Hindlimb muscle (tissue), 1 donor: Measurements from ENCODE around the gene GLT6D1. TPM values are rescaled to one million over a fixed set of nuclear protein-coding genes. Genes with fewer than 3 reads are reported as not detected.
"Not testable (repeated sequence)": the region's sequence is repeated elsewhere in the genome, so short reads cannot be mapped to it uniquely, and the experiment has no call there.

Experiments
- DNase-seq: peaks from one replicate; pipeline ENCODE4 v3.0.0-alpha.2; 2013
- polyA plus RNA-seq: library from polyadenylated mRNA; unstranded; fragments of 120-200 nt; gene quantifications from one replicate; pipeline ENCODE4 v1.2.1, GENCODE V29; 2013; ENCODE audit not compliant: insufficient read length

GLT6D1 gene, protein sequence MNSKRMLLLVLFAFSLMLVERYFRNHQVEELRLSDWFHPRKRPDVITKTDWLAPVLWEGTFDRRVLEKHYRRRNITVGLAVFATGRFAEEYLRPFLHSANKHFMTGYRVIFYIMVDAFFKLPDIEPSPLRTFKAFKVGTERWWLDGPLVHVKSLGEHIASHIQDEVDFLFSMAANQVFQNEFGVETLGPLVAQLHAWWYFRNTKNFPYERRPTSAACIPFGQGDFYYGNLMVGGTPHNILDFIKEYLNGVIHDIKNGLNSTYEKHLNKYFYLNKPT
- polyA plus RNA-seq = not detected

DNA sequence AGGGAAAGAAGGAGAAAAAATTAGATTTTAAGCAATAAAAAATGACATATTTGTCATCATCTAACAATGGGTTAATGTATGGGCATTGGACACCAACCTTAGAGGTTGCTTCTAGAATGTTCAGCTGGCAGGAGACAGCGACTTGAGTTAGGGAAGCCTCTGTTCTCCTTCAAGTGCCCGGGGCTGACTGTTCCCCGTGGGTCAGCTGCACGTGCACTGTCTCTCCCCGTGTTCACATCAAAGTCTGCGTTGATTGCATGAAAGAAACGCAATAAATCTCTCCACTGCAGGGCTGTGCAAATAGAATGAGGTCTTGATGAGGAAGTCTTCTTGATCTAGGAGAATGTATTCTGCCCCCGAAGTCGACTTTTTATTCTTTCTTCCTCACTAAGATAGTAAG is at the start of gene GLT6D1:
Gene GLT6D1 (minus strand): TSS at position 345 of the 400 bp plus-strand sequence. CDS start 353 bp downstream, outside the sequence.
- no peak for DNase-seq

DNA sequence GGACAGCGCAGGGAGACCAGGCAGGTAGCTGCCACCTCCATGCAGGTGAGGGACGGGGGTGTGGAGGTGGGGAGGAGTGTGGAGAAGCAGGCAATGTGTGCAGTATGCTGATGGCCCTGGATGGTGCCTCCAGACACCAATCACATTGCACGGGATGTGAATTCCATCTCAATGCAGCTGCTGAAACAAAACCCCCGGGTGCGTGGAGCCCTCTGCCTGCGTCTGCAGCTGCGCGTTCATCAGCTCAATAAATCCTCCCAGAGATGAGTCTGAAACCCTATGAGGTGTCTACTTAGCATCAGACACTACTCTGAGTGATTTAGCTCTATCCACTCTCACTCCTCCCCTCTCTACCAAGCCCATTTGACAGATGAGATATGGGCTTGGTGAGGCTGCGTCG is 49.7 kb upstream of the GLT6D1 start:
- DNase-seq = no peak

DNA sequence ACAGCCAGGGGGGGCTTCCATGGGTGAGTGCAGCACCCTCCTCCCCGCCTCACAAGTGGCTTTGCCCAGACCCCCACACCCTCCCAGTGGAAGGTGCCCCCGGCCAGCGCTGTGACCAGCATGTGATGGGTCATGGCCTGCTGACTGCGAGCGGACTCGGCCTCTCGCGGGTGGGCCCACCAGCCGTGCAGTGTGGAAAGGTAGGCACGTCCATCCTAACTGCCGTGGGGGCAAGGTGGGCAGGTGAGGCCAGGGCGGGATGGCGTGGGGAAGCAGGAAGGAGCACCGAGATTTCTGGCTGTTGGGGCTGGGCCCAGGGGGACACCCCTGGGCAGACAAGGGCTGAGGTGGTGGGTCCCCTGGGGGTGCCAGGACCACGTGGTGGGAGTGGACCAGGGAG is 47.9 kb upstream of the GLT6D1 start:
- no peak for DNase-seq

DNA sequence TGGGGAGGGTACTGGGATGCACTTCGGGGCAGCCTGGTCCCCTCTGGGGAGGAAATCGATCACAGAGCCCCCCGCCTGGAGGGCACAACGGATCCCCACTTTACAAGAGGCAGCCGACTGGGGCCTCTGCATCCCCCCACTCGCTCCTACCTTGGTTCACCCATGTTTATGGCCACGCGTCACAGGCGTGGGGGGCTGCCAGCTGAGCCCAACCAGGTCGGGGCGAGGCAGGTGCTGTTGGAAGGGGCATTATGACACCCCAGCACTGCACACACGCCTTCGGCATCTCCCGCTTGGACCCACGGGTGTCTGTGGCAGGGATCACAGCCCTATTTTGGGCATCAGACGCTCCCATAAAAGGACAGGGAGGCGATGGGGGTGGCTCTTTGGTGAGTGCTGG is 45.4 kb upstream of the GLT6D1 start:
- DNase-seq = no peak

DNA sequence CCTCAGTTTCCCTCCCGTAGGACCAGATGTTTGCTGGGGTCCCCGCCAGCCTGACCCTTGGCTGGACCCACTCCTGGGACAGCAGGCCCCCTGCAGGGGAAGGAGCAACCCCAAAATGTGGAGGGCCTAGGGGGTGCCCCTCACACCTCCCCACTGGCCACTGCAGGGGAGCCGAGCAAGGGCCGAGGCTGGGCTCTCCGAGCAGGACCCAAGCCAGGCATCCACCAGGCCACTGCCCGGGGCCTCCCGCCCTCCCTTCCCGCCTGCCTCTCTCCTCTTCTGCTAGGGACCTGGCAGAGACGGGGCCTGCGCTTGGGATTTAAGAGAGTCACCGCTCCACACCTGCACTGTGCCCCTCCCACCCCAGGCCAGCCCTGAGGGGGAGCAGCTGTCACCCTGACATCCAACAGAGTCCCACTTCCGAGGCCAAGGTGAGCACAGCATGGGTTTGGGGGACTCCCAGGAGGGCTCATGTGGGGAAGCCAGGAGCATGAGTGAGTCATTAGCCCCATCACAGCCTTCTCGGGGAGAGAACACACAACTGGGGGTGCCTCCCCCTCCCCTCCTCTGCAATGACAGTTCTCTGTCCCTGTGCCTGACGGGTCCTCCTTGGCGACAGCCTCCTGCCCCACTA is 44.2 kb upstream of the GLT6D1 start:
- DNase-seq = no peak

DNA sequence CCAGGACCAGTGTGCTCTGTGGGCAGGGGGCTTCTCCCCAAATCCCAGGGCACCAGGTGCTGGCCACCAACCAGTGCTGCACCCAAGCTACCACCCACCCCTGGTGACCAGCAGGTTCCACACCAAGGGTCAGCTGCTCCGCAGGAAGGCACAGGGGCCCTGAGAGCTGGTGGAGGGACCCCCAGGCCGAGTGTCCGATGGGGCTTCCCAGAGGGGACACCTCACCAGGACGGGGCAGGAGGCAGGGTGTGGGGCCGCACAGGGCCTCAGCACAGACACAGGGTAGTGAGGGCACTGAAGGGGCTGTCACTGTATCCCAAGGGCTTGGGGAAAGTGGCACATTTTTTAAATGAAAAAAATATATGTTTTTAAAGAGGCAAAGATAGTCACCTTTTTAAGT is 41.8 kb upstream of the GLT6D1 start:
- no peak for DNase-seq

DNA sequence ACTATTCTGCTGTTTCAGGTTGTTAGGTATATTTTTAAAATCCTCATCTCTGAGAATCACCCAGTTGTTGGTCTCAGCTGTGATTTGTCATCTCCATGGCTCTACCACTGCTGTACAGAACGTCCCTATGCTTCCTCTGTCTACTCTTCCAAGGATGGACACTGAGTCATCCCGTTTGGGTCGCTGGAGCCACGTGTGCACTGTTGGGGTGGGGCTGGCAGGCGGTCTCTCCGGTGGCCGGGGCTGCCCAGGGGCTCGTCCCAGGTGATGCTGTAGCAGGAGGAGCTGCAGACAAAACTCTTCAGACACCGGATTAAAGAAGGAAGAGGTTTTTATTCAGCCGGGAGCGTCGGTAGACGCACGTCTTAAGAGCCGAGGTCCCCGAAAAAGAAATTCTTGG is 40.7 kb upstream of the GLT6D1 start:
- no peak for DNase-seq

DNA sequence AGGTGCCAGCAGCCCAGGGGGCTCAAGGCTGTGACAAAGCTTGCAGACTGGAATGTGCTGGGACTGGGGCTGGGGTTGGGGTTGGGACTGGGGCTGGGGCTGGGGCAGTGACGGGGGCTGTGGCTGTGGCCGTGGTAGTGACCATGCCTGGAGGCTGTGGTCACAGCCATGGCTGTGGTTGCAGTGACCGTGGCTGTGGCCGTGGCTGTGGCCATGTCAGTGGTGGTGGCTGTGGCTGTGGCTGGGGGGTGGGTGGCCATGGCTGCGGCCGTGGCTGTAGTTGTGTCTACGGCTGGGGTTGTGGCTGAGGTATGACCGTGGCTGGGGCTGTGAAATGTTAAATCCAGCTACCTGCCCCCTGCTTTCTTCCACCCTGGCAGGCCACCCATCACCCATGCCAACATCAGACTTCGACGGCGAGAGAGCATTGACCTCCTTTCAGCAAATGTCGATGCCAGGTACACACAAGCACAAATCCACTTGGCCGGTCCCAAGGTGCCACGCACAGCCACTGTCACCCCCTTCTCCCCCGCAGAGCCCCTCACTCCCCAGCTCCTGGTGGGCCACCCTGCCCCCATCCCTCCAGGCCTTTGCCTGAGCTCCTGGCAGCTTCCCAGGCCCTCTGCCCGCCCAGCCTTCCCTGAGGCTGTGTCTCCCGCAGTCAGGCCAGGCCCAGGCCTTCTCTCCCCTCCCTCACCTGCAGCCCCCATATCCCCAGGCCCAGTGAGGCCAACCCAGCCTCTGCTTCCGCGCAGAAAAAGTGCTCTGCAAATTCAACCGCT is 39.1 kb upstream of the GLT6D1 start:
- no peak for DNase-seq

DNA sequence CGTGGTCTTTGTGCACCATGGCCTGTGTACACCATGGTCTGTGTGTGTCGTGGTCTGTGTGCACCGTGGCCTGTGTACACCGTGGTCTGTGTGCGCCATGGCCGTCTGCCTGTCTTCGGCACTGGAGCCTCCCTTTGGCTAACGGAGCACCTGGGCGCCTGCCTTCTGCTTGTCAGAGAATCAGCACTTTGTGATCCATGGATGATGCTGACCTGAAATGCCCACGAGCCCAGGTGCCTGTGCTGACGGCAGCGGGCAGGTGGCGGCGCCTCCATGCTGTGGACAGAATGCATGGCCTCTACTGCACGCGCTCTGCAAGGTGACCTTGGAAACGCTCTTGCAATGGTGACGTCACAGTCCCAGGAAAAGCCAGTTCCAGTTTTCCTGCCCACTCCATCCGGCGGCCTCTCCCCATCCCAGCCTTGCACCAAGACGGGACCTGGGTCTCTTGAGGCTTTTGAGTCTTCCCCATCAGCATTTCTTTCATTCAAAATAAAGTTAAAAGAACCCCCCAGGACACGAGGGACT is 38.4 kb upstream of the GLT6D1 start:
- DNase-seq = no peak

DNA sequence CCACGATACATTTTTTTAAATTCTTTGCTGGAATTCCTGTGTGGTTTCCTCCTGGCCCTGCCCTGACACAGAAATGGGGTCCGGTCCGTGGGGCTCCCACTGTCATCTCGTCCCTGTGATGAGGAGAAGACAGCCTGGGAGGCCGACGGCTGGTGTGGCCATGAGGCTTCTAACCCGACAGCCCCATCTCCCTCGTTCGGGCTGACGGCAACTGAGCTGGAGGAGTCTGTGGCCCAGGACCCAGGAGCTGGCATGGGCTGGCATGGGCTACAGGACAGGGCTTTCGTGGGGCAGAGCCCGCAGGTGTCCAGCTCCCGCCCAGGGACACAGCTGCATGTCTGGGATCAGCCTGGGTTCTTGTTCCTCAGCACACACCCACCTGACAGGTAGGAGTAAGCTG is 37.6 kb upstream of the GLT6D1 start:
- DNase-seq = no peak

DNA sequence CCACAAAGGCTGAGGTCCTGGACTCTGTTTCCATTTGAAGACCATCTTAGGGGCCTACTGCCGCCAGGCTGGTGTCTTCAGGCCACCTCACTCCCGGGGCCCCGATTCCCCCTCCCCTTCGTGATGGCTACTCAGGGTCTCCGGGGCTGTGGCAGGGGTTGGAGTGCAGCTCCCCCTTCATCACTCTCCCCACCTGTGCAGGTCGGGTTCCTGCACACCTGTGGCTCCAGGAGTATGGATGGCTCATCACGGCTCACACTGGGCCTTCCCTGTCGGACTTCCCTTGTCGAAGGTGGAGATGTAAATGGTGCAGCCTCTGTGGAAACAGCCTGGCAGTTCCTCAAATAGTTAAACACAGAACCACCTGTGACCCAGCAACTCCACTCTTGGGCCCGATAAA is 35.6 kb upstream of the GLT6D1 start:
- no peak for DNase-seq

DNA sequence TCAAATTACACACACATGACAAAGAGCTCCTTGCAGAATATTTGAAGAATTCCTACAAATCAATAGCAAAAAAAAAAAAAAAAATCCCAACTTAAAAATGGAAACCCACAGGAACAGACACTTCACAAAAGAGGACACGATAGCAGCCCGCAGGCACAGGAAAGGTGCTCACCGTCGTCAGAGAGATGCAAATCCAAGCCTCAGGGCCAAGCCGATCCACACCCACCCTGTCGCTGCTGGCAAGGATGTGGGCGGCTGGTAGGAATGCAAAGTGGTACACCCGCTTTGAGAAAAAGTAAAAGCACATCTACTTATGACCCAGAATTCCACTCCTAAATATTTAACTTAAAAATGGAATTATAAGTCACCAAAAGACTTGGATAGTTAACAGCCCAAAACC is 34.6 kb upstream of the GLT6D1 start:
- no peak for DNase-seq

DNA sequence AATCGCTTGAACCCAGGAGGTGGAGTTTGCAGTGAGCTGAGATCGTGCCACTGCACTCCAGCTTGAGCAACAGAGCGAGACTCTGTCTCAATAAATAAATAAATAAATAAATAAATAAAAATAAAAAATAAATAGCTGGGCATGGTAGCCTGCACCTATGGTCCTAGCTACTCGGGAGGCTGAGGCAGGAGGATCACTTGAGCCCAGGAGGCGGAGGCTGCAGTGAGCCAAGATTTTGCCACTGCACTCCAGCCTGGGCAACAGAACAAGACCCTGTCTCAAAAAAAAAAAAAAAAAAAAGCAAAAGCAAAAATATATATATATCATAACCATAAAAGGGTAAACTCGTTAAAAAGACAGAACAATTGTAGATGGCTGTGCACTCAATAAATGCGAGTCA is 33.4 kb upstream of the GLT6D1 start:
- DNase-seq = not testable (repeated sequence)

DNA sequence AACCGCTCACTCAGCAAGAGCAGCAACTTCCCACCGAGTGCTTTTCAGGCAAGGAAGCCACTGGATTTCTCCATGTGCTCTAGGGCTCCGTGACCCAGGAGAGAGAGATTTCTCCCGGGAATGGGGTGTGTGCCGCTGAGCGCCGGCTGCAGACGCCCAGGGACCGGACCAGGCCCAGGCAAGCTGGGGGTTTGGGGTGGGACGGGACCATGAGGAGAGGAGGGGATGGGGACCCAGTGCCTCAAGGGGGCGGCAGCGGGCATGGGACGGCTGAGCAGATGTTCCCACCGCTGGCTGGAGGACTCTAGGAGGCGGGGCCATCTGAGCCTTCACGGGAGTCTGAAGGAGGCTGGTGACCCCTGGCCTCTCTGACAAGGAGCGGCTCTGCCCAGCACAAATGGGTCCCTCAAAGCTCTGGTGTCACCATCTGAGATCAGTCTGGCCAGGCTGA is 32.3 kb upstream of the GLT6D1 start:
- DNase-seq = no peak

DNA sequence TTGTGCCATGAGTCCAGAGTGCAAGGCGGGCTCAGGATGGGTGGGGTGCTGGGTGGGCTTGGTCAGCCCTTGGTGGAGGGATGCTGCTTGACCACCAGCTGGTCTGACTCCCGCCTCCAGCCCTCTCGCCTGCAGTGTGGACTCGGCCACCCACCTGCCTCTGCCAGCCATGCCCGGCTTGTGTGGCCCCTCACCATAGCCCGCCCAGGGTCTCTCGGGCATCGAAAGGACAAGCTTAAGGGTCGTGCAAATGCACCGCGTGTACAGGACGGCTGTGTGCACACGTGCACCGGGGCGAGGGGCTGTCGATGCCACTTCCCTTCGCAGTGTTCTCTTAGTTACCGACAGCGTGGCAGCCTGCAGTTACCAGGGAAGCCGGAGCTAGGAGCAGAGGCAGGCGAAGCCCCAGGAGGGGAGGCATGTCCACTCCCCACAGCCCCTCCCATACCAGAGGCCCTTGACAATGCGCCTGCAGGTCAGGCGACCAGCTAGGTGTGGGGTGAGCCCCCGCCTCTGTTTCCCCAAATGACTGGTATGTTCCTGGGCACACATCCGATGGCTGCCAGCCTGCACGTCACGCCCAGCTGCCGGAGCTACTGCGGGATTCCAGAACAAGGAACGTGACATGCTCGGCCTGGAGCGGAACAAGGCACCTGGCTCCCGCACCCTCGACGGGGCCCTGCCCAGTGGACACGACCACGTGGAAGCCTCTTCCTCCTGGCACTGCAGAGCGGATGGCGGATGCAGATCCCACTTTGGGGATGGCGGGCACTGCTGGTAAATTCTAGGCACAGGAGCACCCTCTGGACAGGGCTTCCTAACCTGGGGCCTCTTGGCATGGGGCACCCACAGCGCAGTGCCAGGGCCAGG is 31.6 kb upstream of the GLT6D1 start:
- no peak for DNase-seq

DNA sequence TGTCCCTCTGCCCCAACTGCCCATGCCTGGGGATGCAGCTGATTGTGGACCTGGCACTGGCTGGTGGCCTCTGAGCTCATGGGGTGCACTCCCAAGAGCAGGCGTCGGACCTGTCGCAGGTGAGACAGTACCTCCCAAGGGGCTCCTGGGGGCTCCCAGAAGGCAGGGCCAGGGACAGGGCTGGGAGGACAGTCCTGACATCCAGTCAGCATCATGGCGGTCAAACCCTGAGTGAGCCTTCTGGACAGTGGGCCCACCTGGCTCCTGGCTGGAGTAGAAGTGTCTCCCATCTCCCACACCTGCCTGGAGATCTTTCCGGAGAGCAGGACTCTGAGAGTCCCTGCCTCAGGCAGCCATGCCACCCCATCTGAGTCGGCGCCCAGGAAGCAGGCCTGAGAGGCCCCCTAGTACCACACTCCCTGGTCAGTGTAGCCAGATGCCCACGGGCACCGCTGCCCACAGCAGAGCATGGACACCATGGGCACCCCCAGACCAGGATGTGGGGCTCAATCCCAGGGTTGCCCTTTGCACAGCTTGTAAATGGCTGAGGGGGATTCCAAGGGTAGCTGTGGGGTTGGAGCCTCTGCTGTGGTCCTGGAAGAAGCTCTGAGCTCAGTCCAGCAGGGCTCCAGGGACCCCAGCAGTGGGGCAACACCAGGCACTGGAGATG is 30.4 kb upstream of the GLT6D1 start:
- DNase-seq = no peak

DNA sequence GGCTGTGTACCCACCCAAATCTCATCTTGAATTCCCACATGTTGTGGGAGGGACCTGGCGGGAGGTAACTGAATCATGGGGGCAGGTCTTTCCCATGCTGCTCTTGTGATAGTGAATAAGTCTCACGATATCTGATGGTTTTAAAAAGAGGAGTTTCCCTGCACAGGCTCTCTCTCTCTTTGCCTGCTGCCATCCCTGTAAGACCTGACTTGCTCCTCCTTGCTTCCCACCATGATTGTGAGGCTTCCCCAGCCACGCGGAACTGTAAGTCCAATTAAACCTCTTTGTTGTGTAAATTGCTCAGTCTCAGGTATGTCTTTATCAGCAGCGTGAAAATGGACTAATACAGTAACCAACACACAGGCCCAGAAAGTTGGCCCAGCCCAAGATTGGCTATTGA is 29.7 kb upstream of the GLT6D1 start:
- not testable (repeated sequence) for DNase-seq

DNA sequence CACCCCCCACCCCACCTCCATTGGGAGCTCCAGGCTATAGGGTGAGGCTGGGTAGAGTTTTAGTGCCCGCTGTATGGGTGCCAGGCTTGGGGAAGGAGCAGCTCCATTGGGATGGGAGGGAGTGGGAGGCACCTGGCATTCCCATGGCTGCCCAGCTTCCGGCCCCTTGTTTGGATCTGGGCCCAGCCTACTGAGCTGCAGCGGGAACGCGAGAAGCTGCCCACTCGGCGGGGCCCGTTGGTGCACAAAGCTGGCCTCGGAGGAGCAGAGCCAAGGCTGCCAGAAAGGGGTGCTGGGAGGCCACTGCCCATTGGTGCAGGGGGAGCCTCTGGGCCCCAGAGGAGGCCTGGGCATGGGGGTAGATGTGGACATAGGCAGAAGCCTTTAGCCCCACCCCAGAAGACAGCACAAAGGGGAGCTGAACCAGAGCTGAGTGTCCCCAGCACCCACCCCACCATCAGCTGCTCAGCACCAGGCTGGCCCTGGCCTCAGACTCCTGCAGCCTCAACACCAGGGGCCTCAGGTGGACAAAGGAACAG is 28.2 kb upstream of the GLT6D1 start:
- no peak for DNase-seq

DNA sequence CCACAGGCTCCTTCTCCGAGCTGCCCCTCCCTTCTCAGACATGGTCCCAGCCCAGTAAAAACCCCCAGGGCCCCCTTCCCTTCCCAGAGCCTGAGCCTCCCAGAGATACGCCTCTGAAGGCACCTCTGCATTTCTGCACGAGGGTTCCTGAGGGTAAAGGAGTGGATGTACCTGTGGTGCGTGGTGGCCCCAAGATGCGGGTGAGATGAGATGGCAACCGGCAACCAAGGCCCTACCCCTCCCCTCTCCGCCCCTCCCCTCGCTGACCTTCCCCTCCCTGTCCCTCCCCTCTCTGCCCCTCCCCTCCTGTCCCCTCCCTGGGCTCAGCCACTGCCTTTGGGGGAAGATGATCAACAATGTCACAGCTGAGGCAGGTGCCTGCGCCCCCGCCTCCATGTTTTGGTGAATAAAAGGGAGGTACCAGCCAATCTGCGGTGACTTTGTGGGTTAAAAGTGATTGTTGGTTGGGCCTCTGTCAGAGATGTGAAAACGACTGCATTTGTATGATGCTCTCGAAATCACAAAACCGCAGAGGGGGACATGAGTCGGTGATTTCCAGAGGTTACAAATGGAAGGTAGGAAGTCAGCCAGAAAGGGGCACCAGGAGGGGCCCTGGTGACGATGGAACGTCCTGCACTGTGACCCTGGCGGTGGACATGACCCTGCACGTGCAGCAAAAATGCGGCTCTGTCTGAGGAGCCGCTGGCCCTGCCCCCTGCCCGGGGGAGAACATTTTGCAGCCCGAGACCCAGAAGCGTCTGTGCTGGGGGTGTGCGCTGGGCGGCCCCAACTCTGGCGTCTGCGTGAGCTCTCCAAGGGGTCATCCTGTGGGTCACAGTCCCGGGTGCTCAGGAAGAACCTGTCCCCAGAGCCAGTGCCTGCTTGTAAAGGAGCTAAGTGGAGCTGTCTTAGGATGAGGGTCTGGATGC is 27.5 kb upstream of the GLT6D1 start:
- no peak for DNase-seq

DNA sequence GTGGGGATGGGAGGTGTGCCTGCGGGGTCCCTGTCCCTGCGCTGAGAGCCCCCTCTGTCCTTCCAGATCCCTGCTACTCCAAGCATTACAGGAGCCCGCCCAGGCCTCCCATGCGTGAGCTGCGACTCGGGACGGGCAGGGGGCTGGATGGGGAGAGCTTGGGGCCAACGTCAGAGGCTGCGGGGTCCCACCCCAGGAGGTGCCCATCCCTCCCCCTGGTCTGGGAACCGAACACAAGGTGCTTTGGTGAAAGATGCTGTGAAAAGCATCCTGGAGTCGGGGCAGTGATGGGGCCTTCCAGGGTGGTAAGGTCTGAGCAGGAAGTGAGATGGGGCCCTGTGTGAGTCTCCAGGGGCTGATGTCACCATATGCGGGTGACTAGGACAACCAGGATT is 26.5 kb upstream of the GLT6D1 start:
- DNase-seq = no peak
